Natural killer cell (primary cell): ENCODE measurements around the gene SMS. TPM values are rescaled to one million over a fixed set of nuclear protein-coding genes. Genes with fewer than 3 reads are reported as not detected.

Source experiments
- ATAC-seq, 3 donors: fragments of 150-1000 bp in 2 of 3; fragments of 200-7000 bp in 1 of 3; cut with Tn5 transposase; 1 replicate in 1 of 3; 2 replicates in 2 of 3; pipeline ENCODE4 v1.10.0; 2021; ENCODE audit warnings: mild to moderate bottlenecking in 2 of 3, moderate library complexity in 2 of 3
- DNase-seq, 2 donors: peaks; one replicate each; pipeline versions ENCODE4 v3.0.0 to v3.0.0-alpha.2; 2013 to 2021; ENCODE audit warnings: mixed read lengths in 1 of 2
- H3K27ac ChIP-seq: one replicate; pipeline ENCODE4 v1.5.1; 2013; ENCODE audit warnings: mild to moderate bottlenecking, low read length
- H3K27me3 ChIP-seq: one replicate; pipeline ENCODE4 v1.6.1; 2013; ENCODE audit warnings: low read length; ENCODE audit not compliant: control insufficient read depth, insufficient read depth
- H3K36me3 ChIP-seq: one replicate; pipeline ENCODE4 v1.6.1; 2013; ENCODE audit warnings: low read length; ENCODE audit not compliant: control insufficient read depth, insufficient read depth
- H3K4me1 ChIP-seq: one replicate; pipeline ENCODE4 v1.6.1; 2013; ENCODE audit warnings: low read length; ENCODE audit not compliant: control insufficient read depth, insufficient read depth
- H3K4me3 ChIP-seq: one replicate; pipeline ENCODE4 v1.5.1; 2013; ENCODE audit warnings: low read length
- H3K9me3 ChIP-seq: one replicate; pipeline ENCODE4 v1.6.1; 2013; ENCODE audit warnings: low read length; ENCODE audit not compliant: control insufficient read depth, insufficient read depth
- H3K27ac Mint-ChIP-seq, 2 donors: one replicate each; pipeline ENCODE4 v1.8.0; 2022; ENCODE audit warnings: mild to moderate bottlenecking in 2 of 2, mixed read lengths in 2 of 2, moderate library complexity in 1 of 2
- H3K27me3 Mint-ChIP-seq, 2 donors: one replicate each; pipeline ENCODE4 v1.8.0; 2022; ENCODE audit warnings: low read depth in 2 of 2, mixed read lengths in 2 of 2
- H3K36me3 Mint-ChIP-seq: one replicate; pipeline ENCODE4 v1.8.0; 2022; ENCODE audit warnings: mixed read lengths
- H3K4me1 Mint-ChIP-seq, 2 donors: one replicate each; pipeline ENCODE4 v1.8.0; 2022; ENCODE audit warnings: mixed read lengths in 2 of 2
- H3K4me3 Mint-ChIP-seq: one replicate; pipeline ENCODE4 v1.8.0; 2022; ENCODE audit warnings: mild to moderate bottlenecking, moderate library complexity, mixed read lengths
- H3K9me3 Mint-ChIP-seq, 2 donors: one replicate each; pipeline ENCODE4 v1.8.0; 2022; ENCODE audit warnings: mixed read lengths in 2 of 2
- WGBS: methylation state at CpG from one replicate; pipeline ENCODE4 v1.1.7; 2013; ENCODE audit warnings: missing lambda C conversion rate; ENCODE audit not compliant: insufficient coverage; 5-methylcytosine and 5-hydroxymethylcytosine counted together
- intact Hi-C: fragments of 100-400 bp; cut with micrococcal nuclease; formaldehyde crosslinking; loops from one replicate; pipeline ENCODE4 v1.14.2; 2022
- total RNA-seq, 4 donors: library from RNA; stranded (reverse); fragments of 120-200 nt in 1 of 4; gene quantifications; one replicate each; pipeline versions ENCODE4 v1.2.3 to v1.2.4, GENCODE V29; 2013 to 2022
- TF ChIP-seq, protein P1 (sequence below): fragments of 200-600 bp; IDR thresholded peaks from one replicate; pipeline ENCODE4 v1.8.0; 2022; ENCODE audit warnings: antibody characterized with exemption

SMS gene
- total RNA-seq, 3 donors from 2014 or later (not counting 1 experiment from before 2014, with no cell fraction given), result 14.9 to 19.4 (median 18.6) TPM

DNA sequence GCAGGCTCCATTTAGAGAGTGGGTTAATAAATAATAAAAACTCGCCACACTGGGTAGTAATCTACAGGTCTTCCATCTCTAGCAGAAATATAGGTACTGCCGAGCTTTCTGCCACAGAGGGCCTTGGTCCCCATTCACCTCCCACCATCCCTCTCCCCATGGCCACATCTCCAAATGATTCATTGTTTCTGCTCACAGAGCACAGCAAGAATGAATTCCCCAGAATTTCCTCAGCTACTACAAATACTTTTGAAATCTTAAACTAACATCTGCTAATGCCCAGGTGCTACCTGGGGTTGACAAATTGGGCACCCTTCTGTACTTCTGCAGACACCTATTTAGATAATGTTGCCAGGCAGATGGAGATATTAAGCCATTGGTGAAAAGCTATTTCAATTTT is 96.7 kb downstream of the SMS start:
- no peaks in the 10 kb centered on the region for H3K9me3 Mint-ChIP-seq
- H3K36me3 ChIP-seq, result no peaks in the 10 kb centered on the region
- H3K27me3 ChIP-seq, result no peaks in the 10 kb centered on the region
- TF ChIP-seq, protein P1, sequence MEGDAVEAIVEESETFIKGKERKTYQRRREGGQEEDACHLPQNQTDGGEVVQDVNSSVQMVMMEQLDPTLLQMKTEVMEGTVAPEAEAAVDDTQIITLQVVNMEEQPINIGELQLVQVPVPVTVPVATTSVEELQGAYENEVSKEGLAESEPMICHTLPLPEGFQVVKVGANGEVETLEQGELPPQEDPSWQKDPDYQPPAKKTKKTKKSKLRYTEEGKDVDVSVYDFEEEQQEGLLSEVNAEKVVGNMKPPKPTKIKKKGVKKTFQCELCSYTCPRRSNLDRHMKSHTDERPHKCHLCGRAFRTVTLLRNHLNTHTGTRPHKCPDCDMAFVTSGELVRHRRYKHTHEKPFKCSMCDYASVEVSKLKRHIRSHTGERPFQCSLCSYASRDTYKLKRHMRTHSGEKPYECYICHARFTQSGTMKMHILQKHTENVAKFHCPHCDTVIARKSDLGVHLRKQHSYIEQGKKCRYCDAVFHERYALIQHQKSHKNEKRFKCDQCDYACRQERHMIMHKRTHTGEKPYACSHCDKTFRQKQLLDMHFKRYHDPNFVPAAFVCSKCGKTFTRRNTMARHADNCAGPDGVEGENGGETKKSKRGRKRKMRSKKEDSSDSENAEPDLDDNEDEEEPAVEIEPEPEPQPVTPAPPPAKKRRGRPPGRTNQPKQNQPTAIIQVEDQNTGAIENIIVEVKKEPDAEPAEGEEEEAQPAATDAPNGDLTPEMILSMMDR, result no peak
- intact Hi-C loops, result no loop called here
- H3K27ac Mint-ChIP-seq, result no peak overlapping the region
- no peak for DNase-seq
- ATAC-seq, result no peak
- no peaks in the 10 kb centered on the region for H3K9me3 ChIP-seq
- H3K36me3 Mint-ChIP-seq, result no peaks in the 10 kb centered on the region
- H3K27me3 Mint-ChIP-seq, result no peaks in the 10 kb centered on the region
- no peaks in the 10 kb centered on the region for H3K4me1 Mint-ChIP-seq
- H3K4me3 ChIP-seq, result no peak overlapping the region
- H3K27ac ChIP-seq, result no peak overlapping the region
- H3K4me3 Mint-ChIP-seq, result no peak overlapping the region
- 93% methylated on average over 2 of the region's 2 CpGs for WGBS
- H3K4me1 ChIP-seq, result no peaks in the 10 kb centered on the region

DNA sequence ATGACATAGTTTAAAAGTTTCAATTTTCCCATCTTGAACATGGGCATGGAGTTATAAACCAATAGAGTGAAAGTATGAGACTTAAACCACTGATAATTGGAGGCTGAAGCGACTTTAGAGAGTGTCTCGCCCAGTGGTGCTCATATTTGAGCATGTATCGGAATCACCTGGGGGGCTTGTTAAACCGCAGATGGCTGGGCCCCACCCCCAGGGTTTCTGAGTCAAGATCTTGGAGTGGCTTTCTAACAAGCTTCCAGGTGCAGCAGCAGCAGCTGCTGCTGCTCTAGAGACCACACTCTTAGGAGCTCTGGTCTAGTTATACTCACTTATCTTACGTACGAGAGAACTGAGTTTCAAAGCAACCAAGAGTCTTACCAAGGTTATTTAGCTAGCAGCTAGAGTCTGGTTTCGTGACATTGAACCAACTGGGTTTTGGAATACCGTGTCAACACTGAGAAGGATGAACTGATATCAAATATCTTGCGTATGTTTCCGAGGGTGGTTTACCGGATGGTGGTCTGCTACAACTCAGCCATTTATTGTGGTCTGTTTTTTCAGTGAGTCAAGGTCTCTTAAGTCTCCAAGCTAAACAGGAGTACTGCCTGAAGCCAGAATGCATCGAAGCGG is 97.5 kb downstream of the SMS start:
- WGBS, result 87% methylated on average over 13 of the region's 13 CpGs
- Histone ChIP-seq H3K27ac (no peak overlapping the region), H3K36me3 (no peaks in the 10 kb centered on the region), H3K27me3 (no peaks in the 10 kb centered on the region), H3K4me1 (no peaks in the 10 kb centered on the region), H3K4me3 (no peak overlapping the region), H3K9me3 (no peaks in the 10 kb centered on the region)
- H3K27ac Mint-ChIP-seq, result no peak overlapping the region
- H3K36me3 Mint-ChIP-seq, result no peaks in the 10 kb centered on the region
- H3K4me1 Mint-ChIP-seq, result no peaks in the 10 kb centered on the region
- intact Hi-C loops, result no loop called here
- no peaks in the 10 kb centered on the region for H3K9me3 Mint-ChIP-seq
- no peaks in the 10 kb centered on the region for H3K27me3 Mint-ChIP-seq
- DNase-seq (peak in 1 of 2 donors; percentile 4), ATAC-seq (no peak)
- no peak overlapping the region for H3K4me3 Mint-ChIP-seq
- TF ChIP-seq, protein P1, result no peak

DNA sequence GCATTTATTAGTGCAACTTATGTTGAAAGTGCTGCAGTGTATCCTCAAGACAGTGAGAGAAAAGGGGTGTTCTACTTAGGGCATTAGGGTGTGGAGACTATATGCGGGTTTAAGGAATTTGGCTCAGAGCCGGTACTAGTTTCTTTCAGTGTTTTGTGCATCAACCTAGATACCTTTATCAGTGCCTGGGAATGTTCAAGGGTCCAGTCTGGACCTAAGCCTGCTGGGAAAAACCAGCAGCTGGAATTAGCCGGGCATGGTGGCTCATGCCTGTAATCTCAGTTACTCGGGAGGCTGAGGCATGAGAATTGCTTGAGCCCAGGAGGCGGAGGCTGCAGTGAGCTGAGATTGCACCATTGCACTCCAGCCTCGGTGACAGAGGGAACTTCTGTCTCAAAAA is 99.0 kb downstream of the SMS start:
- no peaks in the 10 kb centered on the region for H3K36me3 ChIP-seq
- H3K27ac Mint-ChIP-seq, result no peak overlapping the region
- no peaks in the 10 kb centered on the region for H3K4me1 ChIP-seq
- no peaks in the 10 kb centered on the region for H3K9me3 ChIP-seq
- no peaks in the 10 kb centered on the region for H3K4me1 Mint-ChIP-seq
- TF ChIP-seq, protein P1, result no peak
- H3K27me3 Mint-ChIP-seq, result no peaks in the 10 kb centered on the region
- H3K27ac ChIP-seq, result no peak overlapping the region
- H3K9me3 Mint-ChIP-seq, result no peaks in the 10 kb centered on the region
- 99% methylated on average over 5 of the region's 6 CpGs for WGBS
- H3K36me3 Mint-ChIP-seq, result no peaks in the 10 kb centered on the region
- no peaks in the 10 kb centered on the region for H3K27me3 ChIP-seq
- intact Hi-C loops, result no loop called here
- H3K4me3 ChIP-seq, result no peak overlapping the region
- no peak overlapping the region for H3K4me3 Mint-ChIP-seq
- ATAC-seq, result no peak
- DNase-seq, result no peak

DNA sequence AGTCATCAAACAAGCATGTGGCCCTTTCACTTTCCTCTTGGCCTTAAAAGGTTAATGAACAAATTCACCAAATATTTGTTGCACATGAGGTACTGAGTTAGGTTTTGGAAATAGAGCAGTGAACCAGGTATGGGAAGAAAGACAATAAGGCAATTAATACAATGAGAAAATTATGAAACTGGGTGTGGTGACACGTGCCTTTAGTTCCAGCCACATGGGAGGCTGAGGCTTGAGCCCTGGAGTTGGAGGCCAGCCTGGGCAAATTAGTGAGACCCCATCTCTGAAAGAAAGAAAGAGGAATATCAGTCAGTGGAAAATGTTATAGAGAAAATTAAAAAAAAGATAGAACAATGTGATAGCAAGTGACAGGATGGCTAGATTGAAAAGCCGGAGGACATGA is 99.7 kb downstream of the SMS start:
- H3K4me3 Mint-ChIP-seq, result no peak overlapping the region
- DNase-seq, result no peak

More for the DNA sequence above, 99.7 kb downstream of the SMS start:
- Mint-ChIP-seq H3K4me1 (no peaks in the 10 kb centered on the region), H3K9me3 (no peaks in the 10 kb centered on the region), H3K36me3 (no peaks in the 10 kb centered on the region), H3K27me3 (no peaks in the 10 kb centered on the region), H3K27ac (no peak overlapping the region)
- WGBS, result 97% methylated on average over 2 of the region's 2 CpGs
- Histone ChIP-seq H3K27me3 (no peaks in the 10 kb centered on the region), H3K4me1 (no peaks in the 10 kb centered on the region), H3K36me3 (no peaks in the 10 kb centered on the region), H3K27ac (no peak overlapping the region), H3K9me3 (no peaks in the 10 kb centered on the region), H3K4me3 (no peak overlapping the region)
- TF ChIP-seq, protein P1, result no peak
- no peak for ATAC-seq
- intact Hi-C loops, result no loop called here
